IMR-90 (cell line): ENCODE results near the gene DUSP6. TPM values are rescaled to one million over a fixed set of nuclear protein-coding genes. Genes with fewer than 3 reads are reported as not detected.

ENCODE experiments used
- ATAC-seq: fragments of 200-7000 bp; cut with Tn5 transposase; 2 replicates; pipeline ENCODE4 v1.9.1; 2020; ENCODE audit warnings: low read depth, mild to moderate bottlenecking, moderate library complexity
- BruUV-seq: library from RNA; stranded (reverse); fragments of 400-500 nt; replicated peaks from 2 replicates; lab custom pipeline; 2021; lab: Mats Ljungman, UMichigan
- CTCF ChIA-PET: fragments of 300-600 bp; formaldehyde crosslinking; extraction: SDS; loops from one replicate; lab custom pipeline; 2021; ENCODE audit warnings: antibody characterized with exemption; lab: Yijun Ruan, JAX
- POLR2A ChIA-PET: fragments of 300-600 bp; sonication (Branson Sonifier 250); formaldehyde crosslinking; loops from one replicate; lab custom pipeline; 2022; ENCODE audit warnings: antibody characterized with exemption; ENCODE audit not compliant: unreplicated experiment; lab: Charles Lee
- DNase-seq: peaks from one replicate; pipeline ENCODE4 v3.0.0; 2013
- H2AFZ ChIP-seq: replicated peaks from 2 replicates; pipeline ENCODE3; 2013; ENCODE audit warnings: low read length, mild to moderate bottlenecking; ENCODE audit not compliant: poor library complexity
- H2AK5ac ChIP-seq: 2 replicates; pipeline ENCODE4 v1.6.1; 2013; ENCODE audit warnings: low read depth, low read length, inconsistent platforms
- H2AK9ac ChIP-seq: replicated peaks from 2 replicates; pipeline ENCODE3; 2013; ENCODE audit warnings: mild to moderate bottlenecking, low read depth, low read length, moderate library complexity; ENCODE audit not compliant: poor library complexity
- H2BK120ac ChIP-seq: 2 replicates; pipeline ENCODE4 v1.6.1; 2013; ENCODE audit warnings: low read depth, low read length, inconsistent platforms
- H2BK15ac ChIP-seq: 3 replicates; pipeline ENCODE4 v1.6.1; 2013; ENCODE audit warnings: low read depth, low read length, inconsistent platforms
- H2BK20ac ChIP-seq: 2 replicates; pipeline ENCODE4 v1.6.1; 2013; ENCODE audit warnings: low read depth, mild to moderate bottlenecking, inconsistent platforms, low read length, moderate library complexity
- H2BK5ac ChIP-seq: 2 replicates; pipeline ENCODE4 v1.6.1; 2013; ENCODE audit warnings: mild to moderate bottlenecking, low read depth, low read length, inconsistent platforms; ENCODE audit not compliant: poor library complexity, severe bottlenecking
- H3K14ac ChIP-seq: replicated peaks from 2 replicates; pipeline ENCODE4 v1.6.1; 2013; ENCODE audit warnings: low read depth, low read length, inconsistent platforms
- H3K18ac ChIP-seq: 2 replicates; pipeline ENCODE4 v1.6.1; 2013; ENCODE audit warnings: low read depth, low read length, control low read depth
- H3K23ac ChIP-seq: 2 replicates; pipeline ENCODE4 v1.6.1; 2013; ENCODE audit warnings: low read depth, low read length, inconsistent platforms
- H3K27ac ChIP-seq: 2 replicates; pipeline ENCODE4 v1.5.1; 2013; ENCODE audit warnings: mild to moderate bottlenecking, control low read depth, low read length; ENCODE audit not compliant: insufficient read depth
- H3K27me3 ChIP-seq: 2 replicates; pipeline ENCODE4 v1.6.1; 2013; ENCODE audit warnings: low read length; ENCODE audit not compliant: control insufficient read depth, insufficient read depth
- H3K36me3 ChIP-seq: 2 replicates; pipeline ENCODE4 v1.6.1; 2013; ENCODE audit warnings: low read length, mixed read lengths; ENCODE audit not compliant: control insufficient read depth, insufficient read depth
- H3K4ac ChIP-seq: 2 replicates; pipeline ENCODE4 v1.6.1; 2013; ENCODE audit warnings: low read depth, low read length, inconsistent platforms
- H3K4me1 ChIP-seq: 2 replicates; pipeline ENCODE4 v1.6.1; 2013; ENCODE audit warnings: low read length, mixed read lengths; ENCODE audit not compliant: control insufficient read depth, insufficient read depth
- H3K4me2 ChIP-seq: 2 replicates; pipeline ENCODE4 v1.6.1; 2013; ENCODE audit warnings: low read depth, mild to moderate bottlenecking, control low read depth, low read length, moderate library complexity
- H3K4me3 ChIP-seq: 2 replicates; pipeline ENCODE4 v1.5.1; 2013; ENCODE audit warnings: low read depth, mild to moderate bottlenecking, control low read depth, low read length, moderate library complexity; ENCODE audit not compliant: insufficient read depth
- H3K56ac ChIP-seq: 2 replicates; pipeline ENCODE4 v1.6.1; 2013; ENCODE audit warnings: low read length, inconsistent platforms; ENCODE audit not compliant: insufficient read depth; ENCODE audit errors: extremely low read depth
- H3K79me1 ChIP-seq, 2 experiments: 2 replicates each; pipeline ENCODE4 v1.6.1; 2013; ENCODE audit warnings: low read length in 2 of 2, inconsistent platforms in 1 of 2, low read depth in 1 of 2
- H3K9ac ChIP-seq: 2 replicates; pipeline ENCODE4 v1.6.1; 2013; ENCODE audit warnings: low read depth, low read length, control low read depth
- H3K9me1 ChIP-seq: 2 replicates; pipeline ENCODE4 v1.6.1; 2013; ENCODE audit warnings: low read length, inconsistent platforms; ENCODE audit not compliant: insufficient read depth
- H3K9me3 ChIP-seq: 2 replicates; pipeline ENCODE4 v1.6.1; 2013; ENCODE audit warnings: low read length; ENCODE audit not compliant: control insufficient read depth, insufficient read depth
- H4K20me1 ChIP-seq: 2 replicates; pipeline ENCODE4 v1.6.1; 2013; ENCODE audit warnings: low read length, inconsistent platforms; ENCODE audit not compliant: insufficient read depth
- H4K5ac ChIP-seq: 2 replicates; pipeline ENCODE4 v1.6.1; 2013; ENCODE audit warnings: mild to moderate bottlenecking, low read depth, low read length, control low read depth
- H4K8ac ChIP-seq, 2 experiments: 2 replicates each; pipeline ENCODE4 v1.6.1; 2013; ENCODE audit warnings: low read depth in 2 of 2, low read length in 2 of 2, control low read depth in 1 of 2, inconsistent platforms in 1 of 2
- H4K91ac ChIP-seq: 2 replicates; pipeline ENCODE4 v1.6.1; 2013; ENCODE audit warnings: low read depth, low read length, inconsistent platforms; ENCODE audit not compliant: insufficient read depth
- BHLHE40 ChIP-seq: fragments of 150-350 bp; IDR thresholded peaks from 2 replicates; pipeline ENCODE4 v1.6.1; 2016; ENCODE audit warnings: mild to moderate bottlenecking, low read depth, low read length
- CEBPB ChIP-seq: IDR thresholded peaks from 2 replicates; pipeline ENCODE4 v1.6.1; 2012; ENCODE audit warnings: low read depth, low read length, improper control_type of control experiment
- CTCF ChIP-seq: conservative IDR thresholded peaks from 2 replicates; pipeline ENCODE4 v1.5.1; 2012; ENCODE audit warnings: mild to moderate bottlenecking, low read depth, low read length, improper control_type of control experiment
- FOS ChIP-seq: fragments of 150-350 bp; IDR thresholded peaks from 2 replicates; pipeline ENCODE4 v1.6.1; 2016; ENCODE audit warnings: low read depth, low read length
- MAFK ChIP-seq: IDR thresholded peaks from 2 replicates; pipeline ENCODE4 v1.6.1; 2012; ENCODE audit warnings: low read depth, low read length, improper control_type of control experiment
- MXI1 ChIP-seq: IDR thresholded peaks from 2 replicates; pipeline ENCODE4 v1.6.1; 2012; ENCODE audit warnings: low read depth, mild to moderate bottlenecking, low read length, moderate library complexity, borderline replicate concordance
- NFE2L2 ChIP-seq: fragments of 150-350 bp; IDR thresholded peaks from 2 replicates; pipeline ENCODE4 v1.6.1; 2016; ENCODE audit warnings: low read depth, mild to moderate bottlenecking, low read length
- POLR2A ChIP-seq: IDR thresholded peaks from 2 replicates; pipeline ENCODE4 v1.6.1; 2012; ENCODE audit warnings: mild to moderate bottlenecking, low read depth, low read length
- RAD21 ChIP-seq: IDR thresholded peaks from 2 replicates; pipeline ENCODE4 v1.6.1; 2012; ENCODE audit warnings: low read length, improper control_type of control experiment
- RCOR1 ChIP-seq: IDR thresholded peaks from 2 replicates; pipeline ENCODE4 v1.6.1; 2012; ENCODE audit warnings: mild to moderate bottlenecking, low read length, improper control_type of control experiment; ENCODE audit not compliant: insufficient replicate concordance
- RFX5 ChIP-seq: IDR thresholded peaks from 2 replicates; pipeline ENCODE4 v1.8.0; 2012; ENCODE audit warnings: low read depth, mild to moderate bottlenecking, low read length, moderate library complexity
- SMC3 ChIP-seq: fragments of 150-350 bp; IDR thresholded peaks from 2 replicates; pipeline ENCODE4 v1.6.1; 2016; ENCODE audit warnings: low read depth, mild to moderate bottlenecking, antibody characterized with exemption, low read length, moderate library complexity
- WGBS, 2 experiments: methylation state at CpG; one replicate each; pipeline versions ENCODE4 v1.1.5 to v1.1.7; 2013; ENCODE audit warnings: missing lambda C conversion rate in 2 of 2; ENCODE audit not compliant: insufficient read length in 1 of 2; ENCODE audit errors: extremely low coverage in 2 of 2; 5-methylcytosine and 5-hydroxymethylcytosine counted together
- dilution Hi-C: fragments of 300-500 bp; cut with HindIII; formaldehyde crosslinking; loops from one replicate; pipeline ENCODE4 v1.14.3; 2018; ENCODE audit warnings: low sequenced_read_pairs; ENCODE audit not compliant: unreplicated experiment
- in situ Hi-C: fragments of 300-500 bp; cut with MboI; formaldehyde crosslinking; loops from 3 replicates; pipeline ENCODE4 v1.14.3; 2019; ENCODE audit warnings: low sequenced_read_pairs, inconsistent platforms, mixed read lengths
- intact Hi-C: fragments of 100-400 bp; cut with micrococcal nuclease; formaldehyde crosslinking; loops from 2 replicates; pipeline ENCODE4 v1.10.0; 2022
- polyA plus RNA-seq, 3 experiments: library from polyadenylated mRNA; depleted of rRNA; stranded (reverse); fragments of >200 nt; gene quantifications; 2 replicates each; pipeline ENCODE4 v1.2.3, GENCODE V29; 2012; ENCODE audit warnings: low replicate concordance in 1 of 3
- total RNA-seq: library from RNA; depleted of rRNA; stranded (reverse); fragments of >200 nt; gene quantifications from 2 replicates; pipeline ENCODE4 v1.2.3, GENCODE V29; 2012

DUSP6 gene
- total and polyA plus RNA-seq, 2 of the 4 experiments (the other 2 are of a cell fraction), result 38.5 to 70.1 TPM

GRCh38 chr12:89379148-89379838 lies 27.0 kb upstream of the DUSP6 start:
- H3K18ac ChIP-seq, result no peak overlapping the region
- no TSS peak for BruUV-seq
- intact Hi-C loops (no loop called here), in situ Hi-C loops (no loop called here), dilution Hi-C loops (no loop called here)
- H4K91ac ChIP-seq, result no peak overlapping the region
- H2AFZ ChIP-seq, result no peak overlapping the region
- H3K56ac ChIP-seq, result no peak overlapping the region
- H4K20me1 ChIP-seq, result no peaks in the 10 kb centered on the region
- no peak overlapping the region for H3K4me3 ChIP-seq
- peaks cover 11% of the 10 kb centered on the region for H3K9me1 ChIP-seq
- no peak overlapping the region; a peak in 1 of 4 replicates for H4K8ac ChIP-seq
- H4K5ac ChIP-seq, result no peak overlapping the region
- H3K9me3 ChIP-seq, result no peaks in the 10 kb centered on the region
- no peak for TF ChIP-seq POLR2A
- no peak for TF ChIP-seq CTCF
- no peak for TF ChIP-seq MAFK
- no peak for TF ChIP-seq SMC3
- no peak for TF ChIP-seq NFE2L2
- TF ChIP-seq RCOR1, result no peak
- no peak for TF ChIP-seq BHLHE40
- TF ChIP-seq MXI1, result no peak
- no peak for TF ChIP-seq RAD21
- TF ChIP-seq RFX5, result no peak
- no peak for TF ChIP-seq CEBPB
- TF ChIP-seq FOS, result no peak
- H3K9ac ChIP-seq, result no peak overlapping the region
- H3K23ac ChIP-seq, result no peak overlapping the region
- ATAC-seq, result no peak
- H3K27ac ChIP-seq, result no peak overlapping the region
- ChIA-PET CTCF (no interaction called here), POLR2A (interaction anchor here (0.7 kb wide), 1 partner anchor 310 kb away, joined by 3 read pairs; no protein-coding TSS in a partner anchor)
- H3K14ac ChIP-seq, result no peak overlapping the region
- no peak overlapping the region for H3K4me2 ChIP-seq
- H3K36me3 ChIP-seq, result no peaks in the 10 kb centered on the region
- DNase-seq, result no peak
- H2BK5ac ChIP-seq, result no peak overlapping the region
- H2BK120ac ChIP-seq, result no peak overlapping the region
- no CpG with 5 or more reads among the region's 6 CpGs for WGBS, 2 experiments
- peaks cover 0 to 3% of the 10 kb centered on the region in 2 experiments; a peak in 1 of 4 replicates for H3K79me1 ChIP-seq
- no peak overlapping the region for H2BK20ac ChIP-seq
- H2AK9ac ChIP-seq, result no peak overlapping the region
- no peak overlapping the region for H3K4ac ChIP-seq
- H3K27me3 ChIP-seq, result no peaks in the 10 kb centered on the region
- no peak overlapping the region for H2AK5ac ChIP-seq
- H3K4me1 ChIP-seq, result peaks cover 12% of the 10 kb centered on the region
- H2BK15ac ChIP-seq, result no peak overlapping the region
